Upper lobe of left lung (tissue), 4 donors: ENCODE data around the gene SELENOT.

Source experiments
- POLR2AphosphoS5 ChIP-seq, 2 donors: sonication (generic); formaldehyde crosslinking; IDR thresholded peaks; one replicate each; pipeline ENCODE4 v1.5.1; 2017; ENCODE audit warnings: antibody characterized with exemption in 2 of 2
- TF ChIP-seq, protein P1 (sequence below), 6 experiments: fragments of 450-650 bp in 4 of 6; fragments of 200-600 bp in 2 of 6; sonication (generic) in 2 of 6; IDR thresholded peaks; one replicate each; pipeline ENCODE4 v1.5.1; 2016 to 2019; ENCODE audit warnings: antibody characterized with exemption in 6 of 6

DNA sequence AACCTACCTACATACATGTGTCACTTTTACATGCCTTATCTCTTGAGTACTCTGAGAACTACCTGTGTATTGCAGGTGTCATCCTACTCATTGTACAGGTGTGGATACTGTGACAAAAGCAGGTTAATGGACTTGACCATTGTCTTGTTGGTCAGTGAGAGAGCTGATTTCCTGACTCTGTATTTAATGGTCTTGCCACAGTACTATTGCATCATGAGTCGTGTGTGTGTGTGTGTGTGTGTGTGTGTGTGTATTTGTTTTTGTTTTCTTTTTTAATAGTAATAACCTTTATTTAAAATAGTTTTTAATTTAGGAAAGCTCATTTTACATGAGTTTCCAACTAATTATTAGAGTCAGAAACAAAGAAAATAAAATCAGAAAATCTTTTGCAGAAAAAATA is 7.7 kb downstream of the SELENOT start:
- TF ChIP-seq POLR2AphosphoS5 (IDR thresholded peaks at IDR 0.05): no peak
- TF ChIP-seq, protein P1, sequence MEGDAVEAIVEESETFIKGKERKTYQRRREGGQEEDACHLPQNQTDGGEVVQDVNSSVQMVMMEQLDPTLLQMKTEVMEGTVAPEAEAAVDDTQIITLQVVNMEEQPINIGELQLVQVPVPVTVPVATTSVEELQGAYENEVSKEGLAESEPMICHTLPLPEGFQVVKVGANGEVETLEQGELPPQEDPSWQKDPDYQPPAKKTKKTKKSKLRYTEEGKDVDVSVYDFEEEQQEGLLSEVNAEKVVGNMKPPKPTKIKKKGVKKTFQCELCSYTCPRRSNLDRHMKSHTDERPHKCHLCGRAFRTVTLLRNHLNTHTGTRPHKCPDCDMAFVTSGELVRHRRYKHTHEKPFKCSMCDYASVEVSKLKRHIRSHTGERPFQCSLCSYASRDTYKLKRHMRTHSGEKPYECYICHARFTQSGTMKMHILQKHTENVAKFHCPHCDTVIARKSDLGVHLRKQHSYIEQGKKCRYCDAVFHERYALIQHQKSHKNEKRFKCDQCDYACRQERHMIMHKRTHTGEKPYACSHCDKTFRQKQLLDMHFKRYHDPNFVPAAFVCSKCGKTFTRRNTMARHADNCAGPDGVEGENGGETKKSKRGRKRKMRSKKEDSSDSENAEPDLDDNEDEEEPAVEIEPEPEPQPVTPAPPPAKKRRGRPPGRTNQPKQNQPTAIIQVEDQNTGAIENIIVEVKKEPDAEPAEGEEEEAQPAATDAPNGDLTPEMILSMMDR (IDR thresholded peaks at IDR 0.05): no peak
